ENCODE results near the gene VPS37D.
"Not testable (repeated sequence)": the region's sequence is repeated elsewhere in the genome, so short reads cannot be mapped to it uniquely, and the experiment has no call there.

VPS37D gene

DNA sequence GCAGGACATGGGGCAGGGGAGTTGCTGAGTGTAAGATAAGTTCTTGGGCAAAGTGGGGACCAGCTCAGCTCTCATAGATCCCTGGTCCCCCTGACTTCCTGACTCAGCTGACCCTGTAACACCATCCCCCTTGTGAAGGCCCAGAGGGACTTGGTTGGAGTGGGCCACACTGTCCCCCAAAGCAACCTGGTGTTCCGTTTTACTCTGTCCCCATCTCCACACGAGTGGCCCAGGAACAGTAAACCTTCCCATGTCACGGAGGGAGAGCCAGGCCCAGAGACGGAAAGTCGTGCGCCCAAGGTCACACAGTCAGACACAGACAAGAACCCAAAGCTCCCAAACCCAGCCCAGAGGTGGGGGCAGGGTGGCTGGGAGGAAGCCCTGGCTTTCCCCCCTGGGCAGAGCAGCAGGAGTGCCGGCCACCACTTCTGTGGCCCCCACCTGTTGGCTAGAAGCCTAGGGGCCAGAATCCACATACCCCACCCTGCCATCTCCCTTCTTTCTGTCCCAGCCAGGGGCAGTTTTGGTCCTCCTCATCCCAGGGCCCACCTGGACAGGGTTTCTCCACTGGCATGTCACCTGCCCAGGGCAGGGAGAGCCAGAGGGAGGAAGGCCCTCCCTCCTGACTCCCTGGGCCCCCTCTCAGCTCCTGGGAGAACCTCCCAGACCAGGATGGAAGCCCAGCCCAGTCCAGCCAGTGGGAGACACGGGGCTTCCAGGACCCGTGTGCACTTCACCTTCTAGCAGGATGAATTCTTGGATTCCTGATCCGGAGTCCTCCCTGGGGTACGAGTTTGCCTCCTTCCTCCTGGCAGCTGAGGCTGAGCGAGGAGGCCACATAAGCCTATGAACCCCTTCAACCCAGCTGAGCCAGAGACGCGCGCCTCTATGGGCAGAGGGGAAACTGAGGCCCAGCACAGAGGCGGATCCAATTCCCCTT is 20.6 kb upstream of the VPS37D start:
- no peak for DNase-seq

DNA sequence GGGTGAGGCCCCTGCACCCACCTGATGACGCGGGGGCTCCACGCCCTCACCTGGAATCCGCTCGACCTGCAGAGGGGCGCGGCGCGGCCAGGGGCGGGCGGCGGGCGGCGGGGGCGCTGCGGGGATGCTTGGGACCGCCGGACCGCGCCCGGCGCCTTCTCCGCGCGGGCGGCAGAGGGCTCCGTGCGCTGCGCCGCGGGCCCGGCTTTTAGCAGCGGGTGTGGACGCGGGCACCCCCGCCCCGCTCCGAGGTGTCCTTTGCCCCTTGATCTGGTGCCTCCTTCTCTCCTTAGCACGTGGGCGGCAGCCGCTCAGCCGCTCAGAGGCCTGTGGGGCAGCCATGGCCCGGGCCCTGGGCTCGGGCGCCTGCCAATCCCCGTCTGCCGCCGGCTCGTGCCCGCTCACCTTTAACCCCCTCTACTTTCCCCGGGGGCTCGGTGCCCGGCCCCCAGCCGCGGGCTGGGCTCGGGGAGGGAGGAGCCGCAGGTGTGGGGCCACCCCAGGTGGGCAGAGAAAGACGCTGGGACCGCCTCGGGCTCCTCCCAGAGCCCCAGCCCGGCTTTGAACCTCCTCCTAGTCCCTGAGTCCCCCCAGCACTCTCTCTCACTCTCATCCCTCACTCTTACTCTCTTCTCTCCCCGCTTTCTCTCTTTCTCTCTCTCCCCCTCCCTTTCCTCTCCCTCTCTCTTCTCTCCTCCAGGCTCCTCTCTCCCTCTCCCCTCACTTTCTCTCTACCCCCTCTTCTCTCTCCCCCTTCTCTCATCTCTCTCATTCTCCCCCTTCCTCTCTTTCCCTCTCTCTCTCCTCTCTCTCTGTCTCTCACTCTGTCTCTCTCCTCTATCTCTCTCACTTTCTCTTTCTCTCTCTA is 19.7 kb upstream of the VPS37D start:
- peak; percentile 31 for DNase-seq

DNA sequence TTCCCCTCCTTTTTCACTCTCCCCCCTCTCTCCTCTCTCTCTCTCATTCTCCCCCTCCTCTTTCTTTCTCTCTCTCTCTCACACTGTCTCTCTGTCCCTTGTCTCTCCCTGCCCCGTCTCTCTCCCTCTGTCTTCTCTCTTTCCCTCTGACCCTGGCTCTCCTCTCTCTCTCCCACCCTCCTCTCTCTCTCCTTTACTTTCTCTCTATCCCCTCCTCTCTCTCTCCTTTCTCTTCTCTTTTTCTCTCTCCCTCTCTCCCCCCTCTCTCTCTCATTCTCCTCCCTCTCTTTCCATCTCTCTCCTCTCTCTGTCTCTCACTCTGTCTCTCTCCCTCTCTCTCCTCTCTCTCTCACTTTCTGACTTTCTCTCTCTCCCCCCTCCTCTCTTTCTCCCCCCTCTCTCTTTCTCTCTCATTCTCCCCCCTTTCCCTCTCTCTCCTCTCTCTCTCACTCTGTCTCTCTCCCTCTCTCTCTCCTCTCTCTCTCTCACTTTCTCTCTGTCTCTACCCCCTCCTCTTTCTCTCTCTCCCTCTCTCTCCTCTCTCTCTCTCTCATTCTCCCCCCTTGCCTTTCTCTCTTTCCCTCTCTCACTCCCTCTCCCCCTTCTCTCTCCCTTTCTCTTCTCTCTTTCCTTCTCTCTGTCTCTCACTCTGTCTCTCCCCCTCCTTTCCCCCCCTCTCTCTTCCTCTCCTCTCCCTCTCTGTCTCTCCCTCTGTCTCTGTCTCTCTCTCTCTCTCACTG is 18.9 kb upstream of the VPS37D start:
- no peak for DNase-seq

DNA sequence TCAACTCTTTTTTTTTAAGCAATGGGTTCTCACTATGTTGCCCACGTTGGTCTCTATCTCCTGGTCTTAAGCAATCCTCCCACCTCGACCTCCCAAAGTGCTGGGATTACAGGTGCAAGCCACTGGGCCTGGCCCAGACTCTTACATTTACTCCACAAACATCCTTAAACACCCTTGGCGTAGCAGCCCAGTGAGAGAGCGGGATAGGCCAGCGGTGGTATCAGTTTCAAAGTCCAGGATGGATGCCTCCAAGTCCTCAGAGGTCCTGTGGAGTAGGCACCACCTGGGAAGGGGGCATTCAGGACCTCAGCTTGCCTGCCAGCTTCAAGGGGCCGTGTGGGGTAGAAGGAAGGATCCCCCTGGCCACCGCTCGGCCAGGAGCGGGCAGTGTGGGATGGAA is 18.1 kb upstream of the VPS37D start:
- DNase-seq: no peak

DNA sequence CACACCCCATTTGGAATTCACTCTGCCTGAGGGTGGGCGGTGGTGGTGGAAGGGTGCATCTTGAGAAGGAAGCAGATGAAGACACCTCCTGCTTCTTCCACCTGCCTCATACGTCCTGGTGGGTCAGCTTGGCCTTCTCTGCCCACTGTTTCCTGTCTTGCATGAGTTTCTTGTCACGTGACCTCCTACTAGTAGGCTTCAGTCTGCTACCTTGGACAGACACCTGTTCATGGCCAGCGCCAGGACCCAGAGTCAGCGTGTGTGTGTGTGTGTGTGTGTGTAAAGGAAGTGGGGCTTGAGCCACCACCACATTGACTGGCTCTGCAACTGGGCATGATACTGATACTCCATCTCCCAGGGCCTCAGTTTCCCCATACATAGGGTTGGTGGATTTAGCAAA is 17.1 kb upstream of the VPS37D start:
- DNase-seq: no peak

DNA sequence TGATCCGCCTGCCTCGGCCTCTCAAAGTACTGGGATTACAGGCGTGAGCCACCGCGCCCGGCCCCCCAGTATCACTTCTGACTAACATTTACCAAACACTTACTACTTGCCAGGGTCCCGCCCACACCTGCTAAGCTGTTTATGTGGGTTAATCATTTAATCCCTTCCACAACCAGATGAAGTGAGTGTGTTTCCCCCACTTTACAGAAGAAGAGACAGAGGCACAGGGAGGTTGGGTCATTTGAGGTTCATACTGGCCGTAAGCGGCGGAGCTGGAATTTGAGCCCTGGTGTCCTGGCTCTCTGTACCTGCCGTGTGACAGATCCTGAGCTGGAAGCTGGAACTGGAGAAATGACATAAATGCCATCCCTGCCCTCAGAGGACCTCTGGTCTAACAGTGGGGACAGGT is 15.1 kb upstream of the VPS37D start:
- DNase-seq: no peak

DNA sequence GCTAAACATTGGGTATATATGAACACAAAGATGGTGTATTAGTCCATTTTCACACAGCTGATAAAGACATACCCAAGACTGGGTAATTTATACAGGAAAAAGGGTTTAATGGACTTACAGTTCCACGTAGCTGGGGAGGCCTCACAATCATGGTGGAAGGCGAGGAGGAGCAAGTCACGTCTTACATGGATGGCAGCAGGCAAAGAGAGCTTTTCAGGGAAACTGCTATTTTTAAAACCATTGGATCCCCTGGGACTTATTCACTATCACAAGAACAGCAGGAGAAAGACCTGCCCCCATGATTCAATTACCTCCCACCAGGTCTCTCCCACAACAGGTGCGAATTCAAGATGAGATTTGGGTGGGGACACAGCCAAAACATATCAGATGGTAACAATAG is 12.3 kb upstream of the VPS37D start:
- not testable (repeated sequence) for DNase-seq

DNA sequence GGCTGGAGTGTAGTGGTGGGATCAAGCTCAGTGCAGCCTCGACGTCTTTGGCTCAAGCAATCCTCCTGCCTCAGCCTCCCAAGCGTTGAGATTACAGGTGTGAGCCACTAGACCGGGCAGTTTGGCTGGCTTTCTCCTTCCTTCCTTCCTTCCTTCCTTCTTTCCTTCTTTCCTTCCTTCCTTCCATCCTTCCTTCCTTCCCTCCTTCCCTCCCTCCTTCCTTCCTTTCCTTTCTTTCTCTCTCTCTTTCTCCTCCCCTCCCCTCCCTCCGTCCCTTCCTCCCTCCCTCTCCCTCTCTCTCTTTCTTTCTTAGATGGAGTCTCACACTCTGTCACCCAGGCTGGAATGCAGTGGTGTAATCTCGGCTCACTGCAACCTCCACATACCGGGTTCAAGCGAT is 7.6 kb upstream of the VPS37D start:
- DNase-seq: no peak

DNA sequence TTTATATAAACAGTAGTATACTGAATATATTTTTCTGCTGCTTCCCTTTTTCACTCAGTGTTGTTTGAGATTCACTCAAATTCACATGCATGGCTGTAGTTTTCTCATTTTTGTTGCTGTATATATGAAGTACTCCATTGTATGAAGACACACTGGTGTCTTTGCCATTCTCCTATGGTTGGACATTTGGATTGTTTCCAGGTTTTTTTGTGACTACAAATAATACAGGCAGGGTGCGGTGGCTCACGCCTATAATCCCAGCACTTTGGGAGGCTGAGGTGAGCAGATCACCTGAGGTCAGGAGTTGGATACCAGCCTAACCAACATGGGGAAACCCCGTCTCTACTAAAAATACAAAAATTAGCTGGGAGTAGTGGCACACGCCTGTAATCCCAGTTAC is 7.0 kb upstream of the VPS37D start:
- DNase-seq: not testable (repeated sequence)

DNA sequence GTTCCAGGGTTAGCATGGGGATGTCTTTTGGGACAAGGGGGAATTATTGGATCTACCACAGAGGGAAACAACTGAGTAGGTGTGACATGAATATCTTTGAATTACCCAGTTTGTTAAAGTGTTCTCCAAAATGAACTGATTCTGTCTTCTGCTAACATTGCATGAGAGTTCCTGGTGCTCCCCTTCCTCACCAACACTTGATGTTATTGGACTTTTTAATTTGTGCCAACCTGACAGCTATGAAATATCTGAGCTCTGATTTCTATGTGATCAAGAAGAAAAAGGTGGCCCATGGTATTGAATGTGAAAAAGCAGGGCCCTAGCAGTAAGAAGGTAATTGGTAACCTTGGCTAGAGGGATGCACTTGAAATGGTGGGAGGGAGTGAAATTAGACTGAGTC is 4.6 kb upstream of the VPS37D start:
- no peak for DNase-seq

DNA sequence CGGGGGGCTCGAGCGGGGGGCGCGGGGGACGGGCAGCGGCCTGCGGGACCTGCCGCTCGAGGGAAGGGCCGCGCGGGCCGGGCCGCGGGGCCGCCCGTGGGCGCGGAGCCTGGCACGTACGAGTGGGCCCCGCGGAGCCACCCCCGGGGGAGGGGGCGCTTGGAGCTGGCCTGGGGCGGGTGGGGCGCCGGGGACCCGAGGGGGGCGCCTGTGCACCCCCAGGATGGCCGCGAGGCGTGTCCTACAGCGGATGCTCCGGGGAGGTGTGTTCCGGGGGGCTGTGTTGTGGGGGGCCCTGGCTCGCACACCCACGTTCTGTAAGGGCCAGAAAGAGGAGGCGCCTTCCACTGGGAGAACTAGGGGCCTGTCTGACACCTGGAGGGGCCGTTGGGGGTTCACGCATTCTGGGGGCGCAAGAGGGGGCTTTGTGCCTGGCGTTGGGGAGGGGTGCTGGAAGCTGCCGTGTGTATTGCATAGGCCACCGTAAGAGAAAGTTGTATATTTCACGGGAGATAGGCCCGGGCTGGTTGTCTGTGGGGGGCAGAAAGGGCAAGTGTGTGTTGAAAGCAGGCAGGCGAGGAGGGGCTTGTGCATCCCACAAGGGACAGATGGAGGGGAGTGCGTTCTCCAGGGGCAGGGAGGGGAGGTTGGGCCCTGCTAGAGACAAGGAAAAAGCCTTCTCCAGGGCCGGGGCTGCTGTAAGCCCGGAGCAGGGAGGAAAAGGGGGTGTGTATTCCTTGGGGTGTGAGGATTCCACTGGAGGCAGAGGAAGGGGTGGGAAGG is 663 bp downstream of the VPS37D start:
- no peak for DNase-seq

DNA sequence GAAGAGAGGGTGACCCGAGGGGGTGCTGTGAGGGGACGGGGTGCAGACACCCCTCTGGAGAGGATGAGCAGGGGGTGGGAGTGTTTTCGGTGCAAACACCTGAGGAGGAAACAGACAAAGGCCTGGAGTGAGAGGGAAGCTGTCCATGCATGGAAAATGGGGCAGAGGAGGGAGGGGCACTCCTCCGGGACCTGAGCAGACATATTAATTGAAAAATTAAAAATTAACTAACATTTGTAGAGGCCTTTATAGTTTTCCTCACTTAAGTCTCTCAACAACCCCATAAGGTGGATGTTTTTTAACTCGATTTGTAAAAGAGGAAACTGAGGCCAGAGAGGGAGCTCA is 1.2 kb downstream of the VPS37D start:
- DNase-seq: no peak

DNA sequence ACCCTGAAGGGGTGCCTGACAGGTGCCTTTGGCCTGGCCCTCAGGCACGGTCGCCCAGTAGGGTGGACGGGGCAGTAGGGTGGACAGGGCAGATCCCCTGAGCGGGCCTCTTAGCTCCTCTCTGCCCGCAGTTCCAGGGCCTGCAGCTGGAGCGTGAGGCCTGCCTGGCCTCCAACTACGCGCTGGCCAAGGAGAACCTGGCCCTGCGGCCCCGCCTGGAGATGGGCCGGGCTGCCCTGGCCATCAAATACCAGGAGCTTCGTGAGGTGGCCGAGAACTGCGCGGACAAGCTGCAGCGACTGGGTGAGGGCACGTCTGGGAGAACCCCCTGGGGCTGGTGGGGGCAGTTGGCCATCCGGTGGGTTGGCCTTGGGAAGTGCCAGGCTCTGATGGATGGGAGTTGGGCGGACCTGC is 1.7 kb downstream of the VPS37D start:
- no peak for DNase-seq

DNA sequence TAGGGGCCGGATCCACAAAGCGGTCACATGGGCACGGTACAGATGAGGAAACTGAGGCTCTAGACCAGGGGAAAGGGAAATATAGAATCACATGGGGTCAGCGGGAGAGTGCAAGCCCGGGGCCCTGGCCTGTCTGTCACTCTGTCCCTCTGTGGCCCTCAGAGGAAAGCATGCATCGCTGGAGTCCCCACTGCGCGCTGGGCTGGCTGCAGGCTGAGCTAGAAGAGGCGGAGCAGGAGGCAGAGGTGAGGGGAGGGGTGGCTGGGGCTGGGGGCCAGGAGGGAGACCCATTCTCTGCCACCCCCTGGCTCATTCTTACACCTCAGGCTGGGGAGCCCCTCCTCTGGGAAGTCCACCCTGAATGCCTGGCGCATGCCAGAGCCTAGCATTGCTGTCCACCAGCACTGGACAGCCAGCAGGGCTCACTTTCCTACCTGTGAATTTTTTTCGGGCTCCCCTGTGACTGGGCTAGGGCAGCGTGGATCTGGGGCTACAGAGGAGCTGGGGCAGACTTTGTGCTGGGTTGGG is 2.3 kb downstream of the VPS37D start:
- no peak for DNase-seq

DNA sequence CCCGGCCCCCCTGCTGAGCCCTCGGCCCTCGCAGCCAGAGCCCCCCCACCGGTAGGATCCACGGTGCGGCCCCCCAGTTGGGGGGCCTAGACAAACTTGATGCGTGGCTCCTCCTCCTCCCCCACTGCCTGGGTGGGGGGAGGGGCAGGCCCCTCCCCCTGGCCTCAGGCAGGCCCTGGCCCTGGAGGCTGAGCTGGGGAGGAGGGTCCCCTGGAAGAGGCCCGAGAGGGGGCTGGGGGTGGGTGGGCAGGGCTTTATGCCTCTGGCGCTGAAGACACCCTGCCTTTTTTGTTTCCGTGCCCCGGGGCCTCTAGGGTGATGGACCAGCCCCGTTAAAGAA is 3.7 kb downstream of the VPS37D start:
- no peak for DNase-seq

DNA sequence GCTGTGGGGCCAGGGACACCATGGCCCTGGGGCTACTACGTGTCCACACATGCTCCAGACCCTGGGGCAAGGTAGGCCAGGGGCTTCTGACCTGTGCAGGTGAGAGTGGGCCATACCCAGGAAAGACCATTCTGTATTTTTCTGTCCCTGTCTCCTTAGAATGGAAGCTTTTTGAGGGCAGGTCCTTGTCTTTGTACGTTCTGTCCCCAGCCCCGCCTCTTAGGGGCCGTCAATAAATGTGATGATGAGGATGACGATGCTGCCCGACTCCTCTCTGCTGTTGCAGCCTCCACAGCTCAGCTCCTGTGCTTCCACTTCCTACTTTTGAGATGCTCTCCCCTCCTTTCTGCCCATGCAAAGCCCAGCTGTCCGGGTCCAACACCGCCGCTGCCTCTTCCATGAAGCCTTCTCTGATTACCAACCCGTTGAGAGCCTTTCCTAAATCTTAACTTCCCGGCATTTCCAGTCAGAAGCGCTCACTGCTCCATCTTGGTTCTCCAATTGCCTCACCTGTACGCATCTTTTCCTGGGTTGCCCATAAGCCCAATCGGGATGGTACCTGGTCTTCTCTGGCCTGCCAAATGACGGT is 4.3 kb downstream of the VPS37D start:
- DNase-seq: no peak

DNA sequence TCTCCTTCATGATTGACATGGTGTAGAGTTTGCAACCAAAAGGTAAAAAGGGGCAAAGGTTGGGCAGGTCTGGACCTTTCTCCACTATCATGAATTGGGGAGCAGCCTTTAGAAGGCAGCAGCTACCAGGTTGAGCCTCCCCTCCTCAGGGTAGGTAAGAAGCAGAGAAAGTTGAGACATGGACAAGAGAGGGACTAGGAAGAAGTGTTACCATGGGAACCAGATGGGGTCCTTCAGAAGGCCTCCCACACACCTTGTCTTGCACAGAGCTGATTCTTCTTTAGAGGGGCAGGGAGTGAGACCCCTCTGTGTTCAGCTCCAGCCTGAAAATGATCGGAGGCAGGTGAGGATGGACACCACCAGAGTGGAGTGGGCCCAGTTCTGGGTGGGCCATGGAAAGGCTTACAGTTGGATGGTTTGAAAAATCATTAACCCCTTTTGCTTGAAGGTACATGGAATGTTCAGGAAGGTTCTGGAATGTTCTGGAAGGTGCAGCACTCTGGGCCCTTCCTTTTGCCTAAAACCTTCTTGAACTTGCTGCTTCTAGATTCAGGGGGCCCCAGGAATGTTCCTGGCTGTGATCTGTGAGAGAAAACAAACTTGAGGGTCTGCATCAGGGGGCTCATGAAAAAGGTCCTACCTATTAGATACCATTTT is 7.0 kb downstream of the VPS37D start:
- DNase-seq: no peak

DNA sequence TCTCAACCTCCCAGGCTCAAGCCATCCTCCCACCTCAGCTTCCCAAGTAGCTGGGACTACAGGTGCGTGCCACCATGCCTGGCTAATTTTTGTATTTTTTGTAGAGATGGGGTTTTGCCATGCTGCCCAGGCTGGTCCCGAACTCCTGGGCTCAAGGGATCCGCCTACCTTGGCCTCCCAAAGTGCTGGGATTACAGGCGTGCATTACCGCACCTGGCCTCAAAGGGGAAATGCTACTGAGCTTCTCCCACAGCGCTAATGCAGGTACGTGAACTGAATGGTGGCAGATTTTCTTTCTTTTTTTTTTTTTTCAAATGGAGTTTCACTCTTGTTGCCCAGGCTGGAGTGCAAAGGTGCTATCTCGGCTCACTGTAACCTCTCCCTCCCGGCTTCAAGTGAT is 8.4 kb downstream of the VPS37D start:
- DNase-seq: not testable (repeated sequence)

DNA sequence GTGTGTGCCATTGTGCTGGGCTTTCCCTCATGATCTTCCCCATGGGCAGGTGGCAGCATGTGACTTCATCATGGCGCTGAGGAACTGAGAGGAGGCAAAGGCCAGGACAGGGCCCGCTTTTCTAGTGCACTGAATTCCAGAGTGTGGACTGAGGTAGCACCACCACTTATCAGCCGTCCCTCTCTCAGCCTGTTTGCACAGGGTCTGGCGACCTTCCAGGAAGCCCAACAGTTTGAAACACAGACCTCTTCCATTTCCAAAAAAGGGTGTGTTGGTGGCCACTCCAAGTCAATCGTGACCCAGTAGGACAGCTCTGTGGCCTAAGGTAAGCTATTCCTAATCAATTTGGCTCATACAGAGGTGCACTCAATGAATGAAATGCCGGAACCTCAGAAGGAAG is 11.2 kb downstream of the VPS37D start:
- DNase-seq: no peak

DNA sequence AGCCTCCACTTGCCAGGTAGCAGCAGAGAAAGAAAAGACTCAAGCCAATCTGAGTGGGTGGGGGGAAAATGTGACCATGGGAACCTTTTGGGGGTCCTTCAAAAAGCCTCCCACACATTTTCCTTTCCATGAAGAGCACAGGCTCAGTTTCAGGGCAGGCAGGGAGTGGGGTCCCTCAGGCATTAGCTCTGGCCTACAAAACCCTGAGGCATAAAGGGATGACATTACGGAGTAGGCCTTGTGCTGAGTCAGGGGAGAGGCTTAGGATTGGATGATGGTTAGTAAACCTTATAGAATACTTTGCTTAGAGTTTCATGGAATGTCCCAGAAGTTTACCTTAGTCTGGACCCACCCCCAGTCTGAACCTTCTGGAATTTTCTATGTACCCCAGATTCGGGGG is 12.1 kb downstream of the VPS37D start:
- no peak for DNase-seq

DNA sequence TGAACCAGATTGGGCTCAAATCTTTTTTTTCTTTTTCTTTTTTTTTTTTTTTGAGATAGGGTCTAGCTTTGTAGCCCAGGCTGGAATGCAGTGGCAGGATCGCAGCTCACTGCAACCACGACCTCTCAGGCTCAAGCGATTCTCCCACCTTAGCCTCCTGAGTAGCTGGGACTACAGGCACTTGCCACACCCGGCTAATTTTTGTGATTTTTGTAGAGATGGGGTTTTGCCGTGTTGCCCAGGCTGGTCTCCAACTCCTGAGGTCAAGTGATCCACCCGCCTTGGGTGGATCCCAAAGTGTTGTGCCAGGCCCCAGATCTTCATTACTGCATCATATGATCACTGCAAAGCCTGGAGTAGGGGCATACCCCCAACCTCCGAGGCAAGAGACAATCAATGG is 12.9 kb downstream of the VPS37D start:
- DNase-seq: no peak
